Neural crest cell (in vitro differentiated cells): Measurements from ENCODE around the gene ADGRB2. TPM values are rescaled to one million over a fixed set of nuclear protein-coding genes. Genes with fewer than 3 reads are reported as not detected.

ENCODE experiments used
- DNase-seq: peaks from one replicate; pipeline ENCODE4 v3.0.0; 2021; ENCODE audit warnings: low read depth, mixed read lengths, low spot score
- H3K27ac Mint-ChIP-seq: one replicate; pipeline ENCODE4 v1.8.0; 2021; ENCODE audit warnings: mild to moderate bottlenecking, mixed read lengths; ENCODE audit not compliant: unreplicated experiment
- H3K27me3 Mint-ChIP-seq: 2 replicates; pipeline ENCODE4 v1.8.0; 2021; ENCODE audit warnings: low read depth, mild to moderate bottlenecking, mixed read lengths
- H3K36me3 Mint-ChIP-seq: 2 replicates; pipeline ENCODE4 v1.8.0; 2021; ENCODE audit warnings: low read depth, mild to moderate bottlenecking, mixed read lengths
- H3K4me1 Mint-ChIP-seq: 2 replicates; pipeline ENCODE4 v1.8.0; 2021; ENCODE audit warnings: mixed read lengths
- H3K4me3 Mint-ChIP-seq: one replicate; pipeline ENCODE4 v1.8.0; 2021; ENCODE audit warnings: mild to moderate bottlenecking, mixed read lengths
- H3K9me3 Mint-ChIP-seq: 2 replicates; pipeline ENCODE4 v1.8.0; 2021; ENCODE audit warnings: mixed read lengths
- total RNA-seq: library from RNA; stranded (reverse); gene quantifications from 2 replicates; pipeline ENCODE4 v1.2.1, GENCODE V29; 2021
- TF ChIP-seq, protein P1 (sequence below): fragments of 200-600 bp; sonication (generic); conservative IDR thresholded peaks from 2 replicates; pipeline ENCODE4 v1.5.0; 2021; ENCODE audit warnings: antibody characterized with exemption, mild to moderate bottlenecking

The ADGRB2 gene
- total RNA-seq, 1 donor from 2014 or later: 18.8 TPM

DNA sequence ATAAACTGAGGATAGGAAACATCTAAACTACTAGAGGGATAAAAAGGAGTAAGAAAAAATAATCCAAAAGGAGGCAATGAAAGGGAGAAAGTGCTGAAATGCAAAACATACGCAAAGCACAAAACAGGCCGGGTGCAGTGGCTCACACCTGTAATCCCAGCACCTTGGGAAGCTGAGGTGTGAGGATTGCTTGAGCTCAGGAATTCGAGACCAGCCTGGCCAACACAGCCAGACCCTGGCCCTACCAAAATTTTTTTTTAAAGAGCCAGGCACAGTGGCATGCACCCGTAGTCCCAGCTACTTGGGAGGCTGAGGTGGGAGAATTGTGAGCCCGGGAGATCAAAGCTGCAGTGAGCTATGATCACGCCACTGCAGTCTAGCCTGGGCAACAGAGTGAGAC, 41.2 kb upstream of the ADGRB2 start:
- Mint-ChIP-seq H3K27me3 (peaks cover 11% of the 10 kb centered on the region), H3K4me1 (peaks cover 11% of the 10 kb centered on the region), H3K4me3 (no peak overlapping the region), H3K27ac (no peak overlapping the region), H3K36me3 (no peaks in the 10 kb centered on the region), H3K9me3 (no peaks in the 10 kb centered on the region)
- TF ChIP-seq, protein P1, sequence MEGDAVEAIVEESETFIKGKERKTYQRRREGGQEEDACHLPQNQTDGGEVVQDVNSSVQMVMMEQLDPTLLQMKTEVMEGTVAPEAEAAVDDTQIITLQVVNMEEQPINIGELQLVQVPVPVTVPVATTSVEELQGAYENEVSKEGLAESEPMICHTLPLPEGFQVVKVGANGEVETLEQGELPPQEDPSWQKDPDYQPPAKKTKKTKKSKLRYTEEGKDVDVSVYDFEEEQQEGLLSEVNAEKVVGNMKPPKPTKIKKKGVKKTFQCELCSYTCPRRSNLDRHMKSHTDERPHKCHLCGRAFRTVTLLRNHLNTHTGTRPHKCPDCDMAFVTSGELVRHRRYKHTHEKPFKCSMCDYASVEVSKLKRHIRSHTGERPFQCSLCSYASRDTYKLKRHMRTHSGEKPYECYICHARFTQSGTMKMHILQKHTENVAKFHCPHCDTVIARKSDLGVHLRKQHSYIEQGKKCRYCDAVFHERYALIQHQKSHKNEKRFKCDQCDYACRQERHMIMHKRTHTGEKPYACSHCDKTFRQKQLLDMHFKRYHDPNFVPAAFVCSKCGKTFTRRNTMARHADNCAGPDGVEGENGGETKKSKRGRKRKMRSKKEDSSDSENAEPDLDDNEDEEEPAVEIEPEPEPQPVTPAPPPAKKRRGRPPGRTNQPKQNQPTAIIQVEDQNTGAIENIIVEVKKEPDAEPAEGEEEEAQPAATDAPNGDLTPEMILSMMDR: no peak
- no peak for DNase-seq

- Mint-ChIP-seq H3K27me3 (peaks cover under 1% of the 10 kb centered on the region), H3K4me1 (peaks cover 11% of the 10 kb centered on the region), H3K4me3 (no peak overlapping the region), H3K9me3 (no peaks in the 10 kb centered on the region), H3K36me3 (no peaks in the 10 kb centered on the region), H3K27ac (no peak overlapping the region)
- no peak for DNase-seq
- TF ChIP-seq, protein P1: no peak
These were observed 40.0 kb upstream of the ADGRB2 start for GRCh38 chr1:31804098-31804497.

- peaks cover 16% of the 10 kb centered on the region for H3K4me1 Mint-ChIP-seq
- TF ChIP-seq, protein P1: no peak
- DNase-seq: no peak
- no peaks in the 10 kb centered on the region for H3K9me3 Mint-ChIP-seq
- no peaks in the 10 kb centered on the region for H3K27me3 Mint-ChIP-seq
- H3K4me3 Mint-ChIP-seq: no peak overlapping the region
- no peak overlapping the region for H3K27ac Mint-ChIP-seq
- no peaks in the 10 kb centered on the region for H3K36me3 Mint-ChIP-seq
These were observed 39.5 kb upstream of the ADGRB2 start for GRCh38 chr1:31803610-31804009.

GRCh38 chr1:31802190-31803150, 38.3 kb upstream of the ADGRB2 start:
- H3K9me3 Mint-ChIP-seq: no peaks in the 10 kb centered on the region
- no peak overlapping the region for H3K27ac Mint-ChIP-seq
- H3K27me3 Mint-ChIP-seq: no peaks in the 10 kb centered on the region
- peaks cover 18% of the 10 kb centered on the region for H3K4me1 Mint-ChIP-seq
- H3K4me3 Mint-ChIP-seq: no peak overlapping the region
- no peaks in the 10 kb centered on the region for H3K36me3 Mint-ChIP-seq
- no peak for DNase-seq
- TF ChIP-seq, protein P1: no peak

DNA sequence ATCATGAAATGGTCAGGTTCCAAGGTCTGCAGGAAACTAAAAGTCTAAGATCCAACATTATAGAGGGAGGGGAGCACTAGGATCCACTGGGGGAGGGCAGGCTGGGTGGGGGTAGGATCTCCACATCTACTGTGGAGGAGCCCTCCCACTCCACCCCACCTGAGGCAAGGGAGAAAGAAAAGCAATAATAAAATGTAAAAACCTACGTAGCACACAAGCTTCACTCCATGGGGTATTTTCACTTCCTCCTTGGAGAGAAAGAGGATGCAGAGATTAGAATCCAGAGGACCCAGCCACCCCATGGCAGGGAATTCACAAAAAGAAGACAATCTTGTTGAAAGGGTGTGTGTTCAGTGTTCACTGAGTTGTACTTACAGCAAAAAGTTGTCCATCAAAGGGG, 37.3 kb upstream of the ADGRB2 start:
- Mint-ChIP-seq H3K4me3 (no peak overlapping the region), H3K9me3 (no peaks in the 10 kb centered on the region), H3K27ac (no peak overlapping the region), H3K27me3 (no peaks in the 10 kb centered on the region), H3K36me3 (no peaks in the 10 kb centered on the region), H3K4me1 (peaks cover 18% of the 10 kb centered on the region)
- TF ChIP-seq, protein P1: no peak
- no peak for DNase-seq
